ENCODE measurements around the gene DNAH6. TPM values are rescaled to one million over a fixed set of nuclear protein-coding genes. Genes with fewer than 3 reads are reported as not detected.

The DNAH6 gene, protein sequence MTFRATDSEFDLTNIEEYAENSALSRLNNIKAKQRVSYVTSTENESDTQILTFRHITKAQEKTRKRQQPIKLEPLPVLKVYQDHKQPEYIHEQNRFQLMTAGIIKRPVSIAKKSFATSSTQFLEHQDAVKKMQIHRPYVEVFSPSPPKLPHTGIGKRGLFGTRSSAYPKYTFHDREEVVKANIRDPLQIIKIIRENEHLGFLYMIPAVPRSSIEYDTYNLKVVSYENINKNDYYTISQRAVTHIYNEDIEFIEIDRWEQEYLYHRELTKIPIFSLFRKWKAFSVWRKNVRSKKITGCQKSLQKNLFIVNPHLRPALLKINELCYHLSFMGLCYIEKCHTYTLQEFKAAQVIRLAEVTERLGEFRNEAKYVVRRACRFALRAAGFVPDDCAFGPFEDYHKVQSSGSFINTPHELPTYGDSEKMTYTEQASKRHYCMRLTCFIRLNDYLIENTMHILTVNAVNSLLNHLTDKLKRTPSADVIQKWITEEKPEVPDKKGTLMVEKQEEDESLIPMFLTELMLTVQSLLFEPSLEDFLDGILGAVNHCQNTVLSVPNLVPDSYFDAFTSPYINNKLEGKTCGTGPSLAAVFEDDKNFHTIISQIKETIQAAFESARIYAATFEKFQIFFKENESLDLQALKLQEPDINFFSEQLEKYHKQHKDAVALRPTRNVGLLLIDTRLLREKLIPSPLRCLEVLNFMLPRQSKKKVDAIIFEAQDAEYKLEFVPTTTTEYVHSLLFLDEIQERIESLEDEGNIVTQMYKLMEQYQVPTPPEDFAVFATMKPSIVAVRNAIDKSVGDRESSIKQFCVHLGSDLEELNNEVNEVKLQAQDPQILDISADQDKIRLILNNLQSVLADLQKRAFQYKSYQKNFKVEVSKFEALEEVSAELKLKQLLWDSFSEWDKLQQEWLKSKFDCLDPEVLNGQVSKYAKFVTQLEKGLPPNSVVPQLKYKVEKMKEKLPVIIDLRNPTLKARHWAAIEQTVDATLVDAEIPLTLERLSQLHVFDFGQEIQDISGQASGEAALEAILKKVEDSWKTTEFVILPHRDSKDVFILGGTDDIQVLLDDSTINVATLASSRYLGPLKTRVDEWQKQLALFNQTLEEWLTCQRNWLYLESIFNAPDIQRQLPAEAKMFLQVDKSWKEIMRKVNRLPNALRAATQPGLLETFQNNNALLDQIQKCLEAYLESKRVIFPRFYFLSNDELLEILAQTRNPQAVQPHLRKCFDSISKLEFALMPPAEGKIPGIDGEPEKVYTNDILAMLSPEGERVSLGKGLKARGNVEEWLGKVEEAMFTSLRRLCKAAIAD (N-terminal part only)
- total RNA-seq = 0.09 and 0.14 TPM in 2 replicates

GRCh38 chr2:84516234-84516986, at the start of gene DNAH6:
Gene DNAH6 (plus strand): TSS chr2:84516498. CDS start chr2:84517827, 1,329 bp downstream.

Other genes starting within 250 kb of the DNAH6 start
- gene SUCLG1, start 57.2 kb upstream of the DNAH6 start, total RNA-seq = 42.3 and 44.8 TPM in 2 replicates

Data from smooth muscle cell of bladder (primary cell).